Measurements from ENCODE around the gene CTCF.

The CTCF gene

DNA sequence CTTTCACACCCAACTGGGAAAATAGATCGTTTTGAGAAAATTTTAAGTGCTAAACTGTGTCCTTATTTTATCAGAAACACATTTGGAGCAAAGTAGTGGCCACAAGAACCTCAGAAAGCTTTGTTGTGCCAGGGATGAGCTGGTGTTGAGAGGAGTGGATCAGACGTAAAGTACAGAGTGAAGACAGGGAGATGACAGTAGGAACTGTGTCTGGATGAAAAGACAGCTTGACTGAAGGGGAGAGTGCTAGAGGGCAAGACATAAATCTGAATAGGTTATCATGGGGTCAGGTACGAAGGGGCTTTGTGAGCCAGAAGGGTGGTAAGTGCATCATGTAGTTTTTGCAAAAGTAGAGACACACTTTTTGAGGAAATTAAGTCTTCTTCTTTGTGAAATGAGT lies 43.3 kb downstream of the CTCF start:
- DNase-seq (ENCODE audit: low read depth) = no peak

DNA sequence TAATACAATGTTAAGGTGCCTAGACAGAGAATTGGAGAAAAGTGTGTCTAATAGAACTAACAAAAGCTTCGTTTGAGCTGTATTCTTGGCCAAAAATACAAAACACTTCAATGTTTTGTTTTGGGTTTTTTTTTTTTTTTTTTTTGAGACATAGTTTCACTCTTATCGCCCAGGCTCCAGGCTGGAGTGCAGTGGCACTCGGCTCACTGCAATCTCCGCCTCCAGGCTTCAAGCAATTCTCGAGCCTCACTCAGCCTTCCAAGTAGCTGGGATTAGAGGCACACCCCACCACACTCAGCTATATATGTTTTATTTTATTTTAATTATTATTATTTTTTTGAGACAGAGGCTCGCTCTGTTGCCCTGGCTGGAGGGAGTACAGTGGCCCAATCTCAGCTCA lies 44.3 kb downstream of the CTCF start:
- DNase-seq (ENCODE audit: low read depth) = no peak

GRCh38 chr16:67608364-67608763 lies 46.0 kb downstream of the CTCF start:
- no peak for DNase-seq (ENCODE audit: low read depth)

- DNase-seq (ENCODE audit: low read depth) = peak; percentile 10
These were observed 51.5 kb downstream of the CTCF start for GRCh38 chr16:67613808-67614207.

GRCh38 chr16:67628216-67628615 lies 65.9 kb downstream of the CTCF start:
- DNase-seq (ENCODE audit: low read depth) = no peak

DNA sequence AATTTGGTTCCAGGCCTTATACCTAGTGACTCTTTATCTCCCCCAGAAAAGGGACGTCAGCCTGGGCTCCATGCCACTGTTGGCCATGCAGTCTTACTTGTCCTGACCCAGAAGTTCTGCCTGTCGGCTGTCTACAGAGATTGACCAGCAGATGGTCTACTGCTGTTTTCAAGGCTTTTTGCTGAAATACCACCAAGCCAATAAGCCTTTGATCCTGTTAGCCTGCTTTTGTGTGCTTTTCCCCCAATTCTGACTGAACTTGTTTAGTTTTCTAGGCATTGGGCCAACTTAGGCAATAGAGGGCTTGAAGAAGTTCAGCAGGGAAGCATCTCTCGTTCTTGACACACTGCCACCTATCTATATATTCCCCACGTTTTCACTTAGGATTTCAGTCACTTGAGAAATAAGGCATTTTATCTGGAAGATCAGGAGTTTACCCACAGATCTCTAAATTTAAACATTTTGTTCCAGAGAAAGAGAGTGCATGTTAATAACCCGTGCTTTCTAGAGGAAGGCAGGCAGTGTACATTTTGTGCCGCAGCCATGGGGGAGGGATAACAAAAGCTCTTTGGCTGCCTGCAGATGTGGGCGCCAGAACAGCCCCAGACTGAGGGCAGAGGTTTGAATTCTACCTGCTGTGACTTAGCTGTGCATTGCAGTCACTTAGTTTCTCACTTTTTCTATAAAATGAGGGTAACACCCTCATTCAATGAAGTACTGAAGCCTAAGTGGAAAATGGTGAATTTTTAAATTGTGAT lies 70.3 kb downstream of the CTCF start:
- peak; percentile 81 for DNase-seq (ENCODE audit: low read depth)

DNA sequence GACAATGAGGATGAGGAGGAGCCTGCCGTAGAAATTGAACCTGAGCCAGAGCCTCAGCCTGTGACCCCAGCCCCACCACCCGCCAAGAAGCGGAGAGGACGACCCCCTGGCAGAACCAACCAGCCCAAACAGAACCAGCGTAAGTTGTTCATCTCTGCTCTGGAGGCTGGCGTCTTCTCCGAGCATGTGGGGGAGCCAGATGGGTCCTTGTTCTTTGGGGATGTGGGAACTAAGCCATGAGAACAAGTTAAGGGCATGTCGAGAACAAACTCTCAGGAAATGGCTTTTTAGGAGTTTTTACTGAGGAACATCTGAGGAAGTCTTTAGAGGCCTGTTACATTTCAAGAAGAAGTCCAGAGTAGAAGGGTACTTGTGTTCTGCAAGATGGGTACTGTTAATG lies 74.4 kb downstream of the CTCF start:
- DNase-seq (ENCODE audit: low read depth) = no peak

DNA sequence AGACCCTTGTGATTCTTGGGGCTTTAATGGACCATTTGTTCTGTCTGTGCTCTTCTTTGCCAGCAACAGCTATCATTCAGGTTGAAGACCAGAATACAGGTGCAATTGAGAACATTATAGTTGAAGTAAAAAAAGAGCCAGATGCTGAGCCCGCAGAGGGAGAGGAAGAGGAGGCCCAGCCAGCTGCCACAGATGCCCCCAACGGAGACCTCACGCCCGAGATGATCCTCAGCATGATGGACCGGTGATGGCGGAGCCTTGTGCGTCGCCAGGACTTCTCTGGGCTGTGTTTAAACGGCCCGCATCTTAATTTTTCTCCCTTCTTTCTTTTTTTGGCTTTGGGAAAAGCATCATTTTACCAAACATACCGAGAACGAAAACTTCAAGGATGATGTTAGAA lies 75.3 kb downstream of the CTCF start:
- DNase-seq (ENCODE audit: low read depth) = no peak

DNA sequence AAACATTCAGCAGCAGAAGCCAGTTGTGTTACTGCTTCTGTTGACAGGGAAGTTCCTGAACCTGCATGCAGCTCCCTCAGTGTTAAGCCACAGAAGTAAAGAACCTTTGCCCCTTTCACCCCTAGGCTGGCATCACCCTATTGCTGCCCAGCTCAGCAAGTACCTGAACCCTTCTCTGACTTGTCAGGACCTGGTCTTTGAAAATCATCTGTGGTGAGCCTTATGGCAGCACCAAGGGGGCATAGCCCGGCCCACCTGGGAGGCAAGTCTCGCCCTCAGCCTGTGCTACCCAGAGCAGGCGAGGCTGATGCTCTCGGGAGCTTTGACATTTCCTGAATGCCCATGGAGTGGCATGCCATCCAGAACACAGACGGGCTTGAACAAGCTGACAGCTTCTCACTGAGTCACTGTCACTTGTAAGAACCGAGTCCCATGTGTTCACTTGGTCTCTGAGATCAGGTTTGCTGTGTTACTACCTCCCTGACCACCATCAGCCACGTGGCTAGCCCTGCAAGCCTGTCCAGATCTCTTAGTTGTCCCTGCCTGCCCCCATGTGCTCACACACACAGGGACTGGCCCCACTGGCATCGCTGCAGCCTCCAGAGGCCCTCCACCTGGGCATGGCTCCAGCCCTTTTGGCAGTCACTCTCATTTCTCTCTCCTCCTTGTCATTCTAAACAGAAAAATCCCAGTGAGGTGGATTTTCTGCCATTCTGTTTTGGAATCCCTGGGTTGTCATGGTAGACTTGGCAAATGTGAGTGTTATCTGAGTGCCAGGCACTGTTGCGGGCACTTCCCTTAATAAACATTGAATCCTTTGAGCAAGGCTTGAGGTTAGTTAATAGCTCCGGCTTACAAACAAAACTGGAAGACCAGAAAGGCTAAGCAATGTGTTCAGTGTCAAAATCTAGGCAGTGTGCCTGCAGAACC lies 79.7 kb downstream of the CTCF start:
- no peak for DNase-seq (ENCODE audit: low read depth)

GRCh38 chr16:67644038-67644437 lies 81.7 kb downstream of the CTCF start:
- no peak for DNase-seq (ENCODE audit: low read depth)

DNA sequence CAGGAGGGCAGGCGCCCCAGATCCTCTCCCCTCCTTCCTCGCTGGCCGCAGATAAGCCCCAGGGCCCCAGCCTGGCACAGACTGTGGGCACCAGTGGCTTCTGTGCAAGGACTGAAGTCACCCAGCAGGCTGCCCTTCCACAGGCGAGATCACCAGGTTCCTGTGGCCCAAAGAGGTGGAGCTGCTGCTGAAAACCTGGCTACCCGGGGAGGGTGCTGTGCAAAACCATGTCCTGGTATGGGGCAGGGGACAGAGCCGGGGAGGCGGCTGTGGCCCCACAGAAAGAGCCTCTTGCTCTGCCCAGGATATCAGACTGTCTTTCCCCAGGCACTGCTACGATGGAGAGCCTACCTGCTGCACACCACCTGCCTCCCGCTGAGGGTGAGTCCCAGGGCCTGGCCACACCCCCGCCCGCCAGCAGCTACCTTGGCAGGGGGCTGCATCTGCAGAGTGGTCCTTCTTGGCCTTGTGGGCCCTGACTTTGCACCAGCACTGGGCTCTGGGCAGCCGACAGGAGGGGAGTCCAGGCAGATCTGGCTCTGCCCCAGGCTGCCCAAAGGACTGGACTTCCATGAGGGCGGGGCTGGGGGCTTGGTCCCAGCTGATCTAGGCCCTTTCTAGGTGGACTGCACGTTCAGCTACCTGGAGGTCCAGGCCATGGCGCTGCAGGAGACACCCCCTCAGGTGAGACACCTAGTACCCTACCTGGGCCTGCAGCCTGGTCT lies 83.2 kb downstream of the CTCF start:
- DNase-seq (ENCODE audit: low read depth) = no peak

- DNase-seq (ENCODE audit: low read depth) = no peak
These were observed 84.9 kb downstream of the CTCF start for GRCh38 chr16:67647111-67647651.

GRCh38 chr16:67647681-67648080 lies 85.4 kb downstream of the CTCF start:
- DNase-seq (ENCODE audit: low read depth) = no peak

- DNase-seq (ENCODE audit: low read depth) = no peak
These were observed 85.9 kb downstream of the CTCF start for GRCh38 chr16:67648088-67648763.

- no peak for DNase-seq (ENCODE audit: low read depth)
These were observed 86.6 kb downstream of the CTCF start for GRCh38 chr16:67648764-67649407.

DNA sequence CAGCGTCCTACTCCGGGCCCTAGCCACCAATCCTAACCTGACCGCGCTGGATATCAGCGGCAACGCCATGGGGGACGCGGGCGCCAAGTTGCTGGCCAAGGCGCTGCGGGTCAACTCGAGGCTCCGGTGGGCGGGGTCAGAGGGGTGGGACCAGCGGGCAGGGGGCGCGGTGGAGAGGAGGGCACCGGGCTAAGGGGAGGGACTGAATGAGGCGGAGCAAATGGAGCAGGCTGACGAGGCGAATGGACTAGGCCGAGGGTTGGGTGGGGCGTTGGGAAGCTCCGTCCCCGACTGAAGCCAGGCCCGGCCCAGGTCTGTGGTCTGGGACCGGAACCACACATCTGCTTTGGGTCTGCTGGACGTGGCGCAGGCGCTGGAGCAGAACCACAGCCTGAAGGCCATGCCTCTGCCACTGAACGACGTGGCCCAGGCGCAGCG lies 87.2 kb downstream of the CTCF start:
- DNase-seq (ENCODE audit: low read depth) = peak; percentile 34

DNA sequence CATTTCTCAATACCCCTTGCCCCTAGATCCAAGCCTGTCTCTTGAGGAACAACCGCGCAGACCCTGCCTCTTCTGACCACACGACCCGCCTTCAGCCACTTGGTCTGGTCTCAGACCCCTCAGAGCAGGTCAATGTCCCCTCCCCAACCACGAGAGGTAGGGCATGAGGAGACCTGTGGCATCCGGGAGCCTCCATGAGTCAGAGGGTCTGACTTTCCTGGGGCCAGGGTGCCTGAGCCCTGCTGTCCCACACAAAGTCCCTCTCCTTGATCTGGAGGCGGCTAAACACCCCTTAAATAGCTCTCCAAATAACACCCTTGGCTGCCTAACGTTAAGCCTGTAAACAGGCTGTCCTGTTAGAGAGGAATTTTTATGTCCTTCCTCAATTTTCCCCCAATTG lies 87.7 kb downstream of the CTCF start:
- DNase-seq (ENCODE audit: low read depth) = no peak

GRCh38 chr16:67651039-67651438 lies 88.7 kb downstream of the CTCF start:
- DNase-seq (ENCODE audit: low read depth) = no peak

DNA sequence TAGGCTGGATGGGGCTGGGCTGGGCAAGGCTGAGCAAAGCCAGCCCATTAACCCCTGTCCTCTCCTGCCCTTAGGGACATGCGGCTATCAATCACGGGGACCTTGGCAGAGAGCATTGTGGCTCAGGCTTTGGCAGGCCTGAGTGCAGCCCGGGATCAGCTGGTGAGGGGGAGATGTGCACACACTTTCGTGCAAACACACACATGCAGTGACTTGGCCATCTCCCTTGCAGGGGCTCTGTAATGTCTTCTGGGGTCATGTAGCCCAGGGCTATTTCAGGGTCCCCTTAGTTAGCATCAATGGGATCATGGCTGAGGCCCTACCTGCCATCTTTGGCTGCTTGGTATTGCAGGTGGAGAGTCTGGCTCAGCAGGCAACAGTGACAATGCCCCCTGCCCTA lies 89.5 kb downstream of the CTCF start:
- no peak for DNase-seq (ENCODE audit: low read depth)

DNA sequence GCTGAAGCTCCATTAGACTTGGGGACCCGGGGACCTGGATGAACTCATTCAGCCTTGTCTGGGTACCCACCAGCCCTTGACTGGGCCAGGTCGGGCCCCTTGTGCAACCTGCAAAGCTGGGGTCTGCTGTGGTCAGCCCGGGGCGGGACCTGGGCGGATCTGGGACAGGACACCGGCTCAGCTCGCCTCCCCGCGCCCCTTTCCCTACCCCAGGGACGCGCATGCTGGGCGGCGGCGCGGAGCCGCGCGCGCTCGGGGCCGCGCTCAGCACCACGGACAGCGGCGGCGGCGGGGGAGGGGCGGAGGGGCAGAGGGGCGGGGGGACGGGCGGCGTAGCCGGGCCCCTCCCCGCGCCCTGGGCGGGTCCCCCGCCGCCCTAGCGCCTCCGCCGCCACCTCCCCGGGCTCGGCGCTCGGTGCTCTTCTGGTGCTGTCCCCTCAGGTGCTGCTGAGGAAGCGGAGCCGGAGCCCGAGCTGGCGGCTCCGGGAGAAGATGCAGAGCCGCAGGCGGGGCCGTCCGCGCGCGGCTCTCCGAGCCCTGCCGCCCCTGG lies 90.3 kb downstream of the CTCF start:
- DNase-seq (ENCODE audit: low read depth) = no peak

All from amniotic epithelial cell (primary cell).